ENCODE measurements around the gene ARNT2.

ARNT2 gene

DNA sequence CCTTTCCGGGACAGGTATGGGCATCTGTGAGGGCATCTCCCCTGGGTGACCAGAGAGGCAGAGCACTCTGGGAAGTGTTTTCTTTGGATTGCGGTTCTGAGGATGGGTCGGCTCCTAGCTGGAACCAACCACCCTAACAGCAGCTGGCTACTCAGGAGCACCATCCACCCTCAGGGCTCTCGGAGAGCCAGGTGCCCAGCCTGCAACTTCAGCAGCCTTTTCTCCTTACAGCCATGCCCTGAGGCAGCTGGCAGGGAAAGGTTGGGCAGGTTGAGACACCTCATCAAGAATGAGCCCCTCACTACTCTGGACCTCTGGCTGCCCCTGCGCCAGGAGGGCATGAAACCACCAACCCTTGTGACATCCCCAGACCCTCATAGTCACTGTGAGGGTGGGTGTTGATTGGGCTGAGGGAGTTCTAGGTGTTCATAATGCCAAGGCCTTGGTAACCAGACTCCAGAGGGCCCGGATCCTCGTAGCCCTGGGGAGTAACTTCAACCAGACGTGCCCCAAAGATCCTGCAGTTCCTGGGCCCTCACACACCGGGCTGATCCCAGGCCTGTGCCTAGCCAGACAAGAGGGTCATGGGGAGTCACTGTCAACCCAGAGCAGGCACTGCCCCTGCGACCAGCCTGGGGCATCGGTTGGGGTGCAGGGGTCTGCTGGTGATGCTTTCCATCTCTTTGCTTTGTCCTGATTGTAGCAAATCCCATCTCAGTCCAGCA, 176.5 kb downstream of the ARNT2 start:
- no peak for DNase-seq

DNA sequence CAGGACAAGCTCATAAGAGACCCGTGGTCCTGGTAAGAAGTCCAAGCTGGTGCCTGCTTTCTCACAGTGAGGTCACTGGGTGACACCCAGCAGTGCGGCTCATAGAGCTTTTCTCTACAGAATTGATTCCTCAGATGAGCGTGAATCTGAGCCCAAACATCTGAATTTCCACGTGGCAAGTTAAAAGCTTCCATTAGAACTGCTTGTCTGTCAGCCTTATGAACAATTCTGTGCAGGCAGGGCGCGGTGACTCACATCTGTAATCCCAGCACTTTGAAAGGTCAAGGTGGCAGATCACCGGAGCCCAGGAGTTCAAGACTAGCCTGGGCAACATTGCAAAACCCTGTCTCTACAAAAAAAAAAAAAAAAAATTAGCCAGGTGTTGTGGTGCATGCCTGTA, 177.8 kb downstream of the ARNT2 start:
- DNase-seq = no peak

DNA sequence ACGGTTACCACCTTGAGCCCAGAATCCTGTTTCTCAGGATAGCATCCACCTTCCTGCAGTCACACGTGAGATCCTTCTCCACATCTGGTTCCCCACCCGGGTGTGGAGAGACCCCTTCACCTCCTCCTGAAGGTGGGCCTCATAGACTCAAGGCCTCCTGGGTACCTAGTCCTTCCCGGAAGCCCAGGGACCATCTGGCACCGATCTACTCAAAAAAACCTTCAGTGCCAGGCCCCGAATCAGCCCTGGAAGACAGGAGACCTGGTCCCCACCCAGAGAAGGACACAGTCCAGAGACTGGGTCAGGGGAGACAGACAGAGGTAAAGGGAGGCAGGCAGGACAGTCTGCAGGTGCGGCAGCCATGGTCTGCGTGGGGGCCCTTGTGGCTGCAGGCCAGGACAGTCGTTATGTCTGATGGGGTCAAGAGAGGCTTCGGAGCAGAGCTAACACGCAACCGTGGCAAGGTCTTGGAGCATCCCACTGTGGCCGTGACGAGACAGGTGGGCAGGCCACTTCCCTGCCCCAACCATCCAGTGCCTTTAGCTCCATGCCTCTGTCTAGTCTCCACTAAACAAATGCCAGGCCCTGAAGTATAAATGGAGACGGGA, 178.7 kb downstream of the ARNT2 start:
- DNase-seq = no peak

DNA sequence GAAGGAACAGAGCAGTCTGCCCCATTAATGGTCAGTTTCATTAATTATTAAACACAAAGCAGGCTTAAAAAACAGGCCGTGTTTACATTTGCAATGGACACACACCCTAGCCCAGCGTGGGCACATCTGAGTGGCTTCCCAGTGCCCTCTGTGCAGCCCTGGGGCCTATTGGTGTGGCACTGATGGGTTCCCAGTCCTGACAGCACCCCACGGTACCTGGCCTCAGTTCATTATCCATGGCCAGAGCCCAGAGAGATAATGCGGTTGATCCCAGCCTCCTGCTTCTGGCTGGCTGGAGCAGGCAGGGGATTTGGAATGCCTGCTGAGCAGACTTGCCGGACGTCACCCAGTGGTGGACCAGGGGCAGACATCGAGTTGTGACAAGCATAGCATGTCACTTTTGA, 180.4 kb downstream of the ARNT2 start:
- DNase-seq = no peak

DNA sequence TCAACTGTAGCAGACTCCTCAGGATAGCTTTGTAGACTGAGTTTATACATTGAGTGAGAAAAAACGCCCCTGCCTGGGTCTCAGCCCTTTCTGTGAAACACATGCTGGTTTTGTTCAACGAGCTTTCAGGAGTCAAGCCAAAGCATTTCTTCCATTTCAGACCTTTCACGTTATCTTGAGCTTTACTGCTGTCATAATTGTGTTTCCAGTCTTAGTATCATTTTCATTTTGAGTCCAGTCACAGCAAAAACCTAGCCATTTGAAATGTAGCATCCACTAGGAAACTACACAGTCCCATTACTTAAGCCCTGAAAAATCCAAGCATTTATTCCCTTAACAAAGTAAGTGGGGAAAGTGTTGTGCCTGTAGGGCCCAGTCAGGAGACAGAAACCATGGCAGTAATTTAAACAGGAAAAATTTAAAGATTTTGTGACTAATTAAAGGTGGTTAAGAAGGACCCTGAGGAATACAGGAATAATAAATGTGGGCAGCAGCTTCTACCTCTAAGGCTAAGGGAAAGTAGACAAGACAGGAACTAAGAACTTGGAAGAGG, 180.9 kb downstream of the ARNT2 start:
- no peak for DNase-seq

DNA sequence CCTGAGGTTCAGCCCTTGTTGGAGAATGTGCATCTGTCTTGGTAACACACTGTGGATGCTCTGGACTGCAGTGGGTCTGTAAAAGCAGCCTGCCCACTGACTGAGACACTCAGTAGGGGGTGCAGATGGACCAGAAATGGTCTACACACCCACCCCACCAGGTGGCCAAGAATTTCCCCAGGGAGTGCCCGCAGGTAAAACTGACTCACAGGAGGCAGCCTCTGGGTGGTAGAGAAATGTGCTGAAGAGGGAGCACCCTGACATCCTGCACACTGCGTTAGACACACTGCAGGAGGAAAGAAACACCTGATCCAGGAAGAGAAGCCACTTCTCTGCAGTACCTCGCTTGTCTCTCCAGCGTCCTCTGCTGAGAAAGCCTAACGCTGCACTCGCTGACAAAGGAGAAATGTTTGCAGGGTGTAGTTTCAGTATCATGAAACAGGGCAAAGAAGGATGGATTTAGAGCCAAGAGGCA, 181.4 kb downstream of the ARNT2 start:
- no peak for DNase-seq

DNA sequence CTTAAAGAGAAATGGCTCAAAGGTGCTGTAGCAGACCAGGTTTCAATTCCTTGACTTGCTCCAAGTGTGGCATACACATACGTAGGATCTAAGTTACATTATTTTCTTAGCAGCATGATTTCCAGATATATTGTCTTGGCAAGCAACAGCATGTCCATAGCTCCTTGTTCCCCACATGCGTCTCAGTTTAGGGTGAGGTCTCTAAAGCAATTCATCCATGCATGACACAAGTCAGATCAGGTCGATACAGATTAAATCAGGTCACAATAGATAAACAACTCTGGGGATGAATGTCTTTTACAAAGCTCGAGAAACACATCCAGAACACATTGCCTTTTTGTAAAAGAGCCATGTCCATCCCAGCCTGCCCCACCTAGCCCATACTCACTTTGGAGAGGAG, 182.0 kb downstream of the ARNT2 start:
- no peak for DNase-seq

DNA sequence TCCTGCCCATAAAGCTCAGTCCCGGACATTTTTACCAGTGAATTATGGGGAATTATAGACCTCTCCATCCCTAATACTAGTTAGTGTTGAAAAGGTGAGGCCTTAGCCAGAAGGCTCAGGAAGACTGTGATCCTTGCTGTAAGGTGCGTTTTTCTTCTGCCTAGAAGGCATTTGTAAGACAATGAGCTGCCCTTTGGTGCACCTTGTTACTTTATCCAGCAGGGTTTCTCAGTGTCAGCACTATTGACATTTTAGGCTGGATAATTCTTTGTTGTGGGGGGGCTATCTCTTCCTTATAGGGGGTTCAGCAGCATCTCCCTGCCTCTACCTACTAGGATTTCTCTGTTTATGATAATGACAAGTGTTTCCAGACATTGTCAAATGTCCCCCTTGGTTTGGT, 182.8 kb downstream of the ARNT2 start:
- no peak for DNase-seq

DNA sequence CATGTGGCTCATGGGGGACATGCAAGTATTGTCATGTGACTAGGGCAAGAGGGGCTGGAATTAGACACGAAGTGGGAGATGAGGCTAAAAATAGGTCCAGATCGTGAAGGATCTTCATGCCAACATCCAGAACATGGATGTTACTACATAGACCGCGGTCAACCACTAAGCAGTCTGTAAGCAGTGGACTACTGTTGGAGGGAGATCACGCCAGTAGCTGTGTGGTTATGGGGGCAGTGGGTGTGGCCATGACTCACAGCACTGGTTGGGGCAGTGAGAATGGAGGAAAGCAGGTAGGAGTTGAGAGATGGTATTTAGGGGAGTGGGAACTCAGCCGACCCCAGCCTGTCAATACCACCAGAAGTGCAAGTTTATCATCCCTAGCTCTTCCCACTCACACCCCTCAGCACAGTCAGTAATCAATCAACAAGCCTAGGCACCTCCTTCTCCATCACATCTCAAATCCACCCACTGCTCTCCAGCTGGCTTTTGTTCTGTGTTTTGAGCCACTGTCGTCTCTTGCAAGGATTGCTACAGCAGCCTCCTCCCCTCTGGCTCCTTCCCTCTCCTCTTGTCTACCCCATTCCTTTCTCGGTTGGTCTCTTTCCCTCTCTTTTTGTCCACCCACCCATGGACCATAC, 183.8 kb downstream of the ARNT2 start:
- no peak for DNase-seq

DNA sequence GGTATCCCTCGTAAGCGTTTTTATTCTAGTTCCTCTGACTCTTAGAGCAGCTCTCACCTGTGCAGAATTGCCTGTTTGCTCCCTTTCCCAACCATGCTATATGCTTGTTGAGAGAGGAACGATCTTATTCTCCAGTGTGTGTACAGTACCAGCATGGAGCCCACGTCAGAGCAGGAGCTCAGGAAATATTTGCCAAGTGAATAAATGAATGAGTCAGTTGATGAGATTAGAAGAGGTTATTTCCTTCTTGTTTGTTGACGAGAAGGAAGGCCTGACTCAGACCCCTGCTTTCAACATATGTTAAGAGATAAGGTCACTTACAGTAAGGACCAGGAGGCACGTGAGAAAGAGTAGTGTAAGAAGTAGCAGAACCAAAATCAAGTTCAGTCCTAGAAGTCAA, 184.6 kb downstream of the ARNT2 start:
- no peak for DNase-seq

DNA sequence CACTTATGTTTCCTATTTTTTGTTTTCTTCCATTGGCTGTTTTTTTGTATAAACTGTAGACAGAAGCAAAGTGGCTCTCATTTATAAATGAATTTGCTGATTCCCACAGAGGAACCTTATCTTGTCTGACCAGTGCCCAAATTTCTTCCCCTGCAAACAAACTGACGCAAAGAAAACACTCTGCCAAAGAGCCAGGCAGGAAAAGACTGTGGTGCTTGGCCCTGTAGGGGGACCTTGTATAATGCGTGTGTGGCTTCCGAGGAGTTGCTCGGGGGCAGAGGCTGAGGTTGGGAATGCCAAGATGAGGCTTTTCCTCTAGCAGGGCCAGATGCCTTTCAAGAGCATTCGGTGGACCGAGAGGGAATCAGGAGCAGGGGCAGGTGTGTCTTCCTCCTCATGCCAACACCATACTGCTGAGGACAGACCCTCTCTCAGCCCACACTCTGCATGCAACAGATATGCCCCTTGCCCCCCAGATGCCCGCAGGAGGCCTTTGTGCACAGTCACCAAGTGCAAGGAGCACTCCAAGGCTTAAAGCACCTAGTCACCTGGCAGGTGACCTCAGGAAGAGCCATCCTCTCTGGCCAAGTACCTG, 186.7 kb downstream of the ARNT2 start:
- DNase-seq = no peak

DNA sequence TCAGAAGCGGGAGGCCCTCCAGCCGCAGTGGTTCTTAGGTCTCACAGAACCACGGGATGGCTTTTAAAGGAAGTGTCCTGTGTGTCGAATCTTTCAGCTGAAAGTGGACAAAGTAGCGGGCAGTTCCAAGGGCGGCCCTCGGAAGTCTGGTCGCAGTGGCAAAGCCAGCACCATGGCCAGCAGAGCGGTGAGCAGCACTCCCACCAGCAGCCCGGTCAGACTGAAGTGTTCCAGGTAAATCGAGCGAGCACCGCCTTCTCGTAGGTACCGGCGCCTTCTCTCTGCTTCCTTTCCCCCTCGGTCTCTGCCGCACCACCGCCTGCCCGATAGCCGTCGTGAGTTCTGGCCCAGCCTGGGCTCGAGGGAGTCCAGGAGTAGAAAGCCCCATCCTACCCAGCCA, 187.3 kb downstream of the ARNT2 start:
- no peak for DNase-seq

DNA sequence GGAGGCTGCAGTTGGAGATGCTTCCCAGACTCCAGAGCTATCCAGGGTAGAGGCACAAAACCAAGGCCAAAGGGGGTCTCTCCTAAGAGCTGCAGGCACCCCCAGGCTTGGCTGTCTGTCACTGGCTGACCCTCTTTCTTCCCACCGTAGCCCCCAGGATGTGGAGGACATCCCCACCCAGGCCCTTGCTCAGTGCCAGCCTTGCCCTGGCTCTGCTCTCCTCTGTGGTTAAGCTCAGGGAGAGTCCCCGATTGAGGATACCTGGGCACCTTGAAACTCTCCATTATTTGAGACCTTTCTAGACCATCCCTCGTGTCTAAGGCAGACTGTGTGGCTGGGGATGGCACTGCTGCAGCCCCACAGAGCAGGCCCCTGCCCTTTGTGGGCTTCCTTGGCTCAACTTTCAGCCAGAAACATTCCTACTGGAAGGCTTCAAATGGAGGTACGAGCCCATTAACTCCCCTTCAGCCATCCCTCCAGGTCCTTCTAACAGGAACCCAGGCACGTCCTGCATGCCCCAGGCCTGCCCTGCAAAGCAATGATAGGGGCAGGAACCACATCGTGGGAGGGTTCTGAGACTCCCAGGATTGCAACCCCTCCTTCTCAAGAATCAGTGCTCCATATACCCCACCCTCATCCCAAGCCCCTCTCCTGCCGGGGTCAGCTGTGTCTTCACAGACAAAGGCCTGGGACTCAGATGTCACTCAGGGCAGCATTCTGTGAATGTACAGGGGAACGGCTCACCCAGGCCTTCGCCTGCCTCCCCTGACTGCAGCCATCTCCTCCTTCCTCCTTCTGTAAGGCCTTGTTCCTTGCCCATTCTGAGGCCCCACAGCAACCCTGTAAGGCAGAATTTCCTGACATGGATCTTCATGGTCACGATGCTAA, 188.0 kb downstream of the ARNT2 start:
- no peak for DNase-seq

DNA sequence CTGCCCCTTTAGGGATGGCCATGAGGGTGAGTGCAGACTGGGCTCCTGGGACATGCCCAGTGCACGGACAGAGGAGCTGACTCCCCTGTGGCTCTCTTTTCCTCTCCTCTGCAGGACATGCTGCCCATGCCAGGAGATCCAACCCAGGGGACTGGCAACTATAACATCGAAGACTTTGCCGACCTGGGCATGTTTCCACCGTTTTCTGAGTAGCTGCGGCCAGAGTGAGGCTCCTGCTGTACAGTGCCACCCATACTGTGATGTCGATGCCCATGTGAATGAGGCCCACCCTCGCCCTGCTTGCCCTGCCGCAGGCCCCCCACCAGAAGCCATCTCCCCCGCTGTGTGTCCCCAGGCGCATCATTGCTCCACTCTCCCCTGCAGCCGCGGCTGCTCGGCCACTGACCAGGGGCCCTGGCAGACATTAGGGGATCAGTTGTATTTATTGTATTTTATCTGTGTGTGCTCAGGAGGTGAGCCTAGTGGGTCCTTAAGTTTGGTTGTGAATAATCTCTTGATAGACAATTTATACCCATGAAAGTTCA, 189.4 kb downstream of the ARNT2 start:
- DNase-seq = no peak

DNA sequence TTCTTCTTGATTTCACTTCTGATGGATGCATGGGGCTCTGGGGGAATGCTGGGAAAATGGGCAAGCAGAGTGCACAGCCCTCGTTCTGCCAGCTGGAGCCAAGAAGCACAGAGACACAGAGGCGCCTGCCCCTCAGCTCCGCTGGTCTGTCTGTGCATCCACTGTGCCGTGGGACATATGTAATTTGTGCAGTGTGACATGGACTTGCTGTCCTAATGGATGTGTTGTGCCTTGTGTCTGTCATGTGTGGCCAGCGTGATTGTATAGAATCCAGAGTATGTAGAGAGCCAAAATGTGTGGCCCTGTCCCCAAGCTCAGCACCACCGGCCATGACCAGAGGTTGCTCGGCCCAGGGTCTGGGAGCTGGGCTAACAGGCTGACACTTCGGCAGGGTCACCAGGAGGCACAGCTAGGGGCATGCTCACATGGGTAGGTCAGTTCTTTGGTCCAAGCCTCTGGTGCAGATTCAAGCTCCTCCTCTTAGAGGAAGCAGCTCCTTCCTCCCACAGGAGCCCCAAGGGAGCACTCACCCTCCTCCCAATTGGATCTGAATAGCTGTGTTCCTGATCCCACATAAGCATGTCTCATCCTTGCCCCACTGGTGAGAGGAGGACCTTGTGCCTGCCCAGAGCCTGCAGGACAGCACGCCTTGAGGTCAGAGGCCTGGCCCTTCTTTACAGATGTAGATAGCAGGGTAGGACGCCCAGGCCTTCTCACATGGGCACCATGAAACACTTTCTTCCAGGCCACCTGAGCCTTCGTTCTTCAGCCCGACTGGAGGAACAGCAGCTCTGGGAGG, 190.1 kb downstream of the ARNT2 start:
- DNase-seq = no peak

DNA sequence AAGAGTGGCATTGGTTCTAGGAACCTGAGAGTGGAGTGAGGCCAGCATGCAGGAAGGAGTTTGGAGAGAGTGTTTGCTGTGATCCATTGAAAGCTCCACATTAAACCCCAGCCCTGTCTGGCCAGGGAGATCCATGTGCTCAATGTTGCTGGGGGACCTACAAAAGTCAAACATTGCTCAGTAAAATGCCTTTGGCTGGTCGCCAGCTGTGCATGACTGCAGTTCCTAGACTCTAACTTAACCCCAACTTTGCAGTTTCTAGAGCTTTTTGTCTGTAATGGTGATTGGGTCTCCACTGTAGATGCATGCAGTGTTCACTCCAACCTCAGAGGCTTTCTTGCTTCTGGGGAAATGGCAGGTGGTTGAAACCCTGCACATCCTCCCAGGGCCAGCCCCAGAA, 191.2 kb downstream of the ARNT2 start:
- DNase-seq = no peak

DNA sequence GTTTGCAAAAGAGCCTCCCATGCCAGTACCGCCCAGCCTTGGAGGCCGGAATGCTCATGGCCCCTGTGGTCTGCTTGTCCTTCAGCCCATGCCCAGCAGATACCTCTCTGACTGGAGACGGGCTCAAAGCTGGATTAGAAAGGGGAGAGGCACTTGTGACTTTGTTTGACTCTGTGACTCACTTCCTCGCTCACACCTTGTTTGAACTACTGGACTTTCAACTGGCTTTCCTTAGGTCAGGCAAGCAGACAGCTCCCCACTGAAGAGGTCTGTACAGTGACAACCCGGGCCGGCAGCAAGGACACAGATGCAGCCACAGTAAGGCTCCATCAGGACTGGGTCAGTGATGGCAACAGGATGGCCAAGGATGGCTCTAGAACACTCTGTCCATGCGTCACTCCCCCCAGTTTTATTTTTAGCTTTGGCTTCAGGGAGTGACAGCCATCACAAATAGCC, 192.4 kb downstream of the ARNT2 start:
- DNase-seq = no peak

DNA sequence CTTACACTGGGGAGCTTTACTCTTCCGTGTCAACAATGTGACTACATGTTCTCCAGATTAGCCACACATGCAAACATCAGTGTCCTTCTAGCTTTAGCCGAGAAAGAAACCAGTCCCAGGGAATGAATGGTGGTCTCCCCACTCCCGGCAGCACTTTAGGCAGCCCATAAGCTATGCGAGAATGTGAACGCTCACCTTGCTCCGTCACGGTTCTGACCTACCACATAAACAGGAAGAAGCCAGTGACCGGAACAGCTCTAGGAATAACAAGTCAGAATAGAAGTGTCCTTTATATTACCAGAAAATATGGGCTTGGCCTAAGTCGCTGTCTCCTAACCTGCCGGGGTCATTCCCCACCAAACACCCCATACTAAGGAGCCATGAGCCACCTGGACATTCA, 192.9 kb downstream of the ARNT2 start:
- no peak for DNase-seq

DNA sequence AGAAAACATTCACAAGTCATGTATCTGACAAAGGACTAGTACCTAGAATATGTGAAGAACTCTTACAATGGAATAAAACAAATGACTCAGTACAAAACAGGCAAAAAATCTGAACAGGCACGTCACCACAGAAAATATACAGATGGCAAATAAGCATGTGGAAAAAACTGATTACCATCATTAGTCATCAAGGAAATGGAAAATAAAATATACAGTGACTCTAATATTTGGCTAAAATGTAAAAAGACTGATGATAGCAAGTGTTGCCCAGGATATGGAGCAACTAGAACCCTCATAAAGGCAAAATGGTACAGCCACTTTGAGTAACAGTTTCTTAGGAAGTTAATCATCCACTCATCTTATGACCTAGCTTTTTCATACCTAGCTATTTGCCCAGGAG, 195.2 kb downstream of the ARNT2 start:
- no peak for DNase-seq

DNA sequence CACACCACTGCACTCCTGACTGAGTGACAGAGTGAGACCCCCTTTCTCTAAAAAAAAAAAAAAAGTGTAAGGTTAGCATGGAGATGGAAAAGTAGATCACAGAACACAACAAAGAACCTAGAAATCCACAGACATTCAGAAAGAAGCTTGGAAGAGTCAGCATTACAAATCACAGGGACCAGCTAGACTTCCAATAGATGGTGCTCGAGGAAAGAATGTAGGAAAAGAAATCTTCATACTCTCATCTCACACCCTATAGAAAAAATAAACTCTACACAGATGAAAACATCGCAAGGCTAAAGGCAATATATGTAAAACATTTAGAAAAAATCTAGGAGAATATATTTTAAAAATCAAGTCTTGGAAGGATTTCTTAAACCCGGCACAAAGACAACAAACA, 196.4 kb downstream of the ARNT2 start:
- DNase-seq = no peak

DNA sequence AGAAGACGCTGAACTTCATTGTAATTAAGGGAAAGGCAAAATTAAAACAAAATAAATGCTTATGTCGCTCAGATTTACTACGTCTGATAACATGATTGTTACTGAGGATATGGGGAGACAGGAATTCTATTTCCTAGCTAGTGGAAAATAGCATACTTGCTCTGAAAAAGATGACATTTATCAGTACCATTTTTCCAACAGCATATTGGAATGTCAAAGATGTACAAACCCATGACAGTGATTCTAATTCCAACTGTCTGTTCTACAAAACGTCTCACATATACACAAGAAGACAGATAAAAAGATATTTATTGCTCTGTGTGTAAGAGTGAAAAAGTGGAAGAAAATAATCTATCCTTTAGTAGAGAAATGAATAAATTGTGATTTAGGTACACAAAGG, 197.1 kb downstream of the ARNT2 start:
- no peak for DNase-seq
